ENCODE results near the gene KRTAP9-1.

GRCh38 chr17:41145261-41145660 lies 44.4 kb upstream of the KRTAP9-1 start:
- no peak for TF ChIP-seq CTCF (IDR thresholded peaks at IDR 0.05)
- no peak for TF ChIP-seq EP300 (IDR thresholded peaks at IDR 0.05)
- TF ChIP-seq POLR2A (IDR thresholded peaks at IDR 0.05), result no peak
- no peak for TF ChIP-seq POLR2AphosphoS5 (IDR thresholded peaks at IDR 0.05)

Data from stomach (tissue), 4 donors.